GM19438 (cell line): Measurements from ENCODE around the gene SLC16A6.
"Not testable (repeated sequence)": the region's sequence is repeated elsewhere in the genome, so short reads cannot be mapped to it uniquely, and the experiment has no call there.

Experiments used
- ATAC-seq: cut with Tn5 transposase; IDR thresholded peaks from one replicate; pipeline ENCODE4 v1.9.1; 2021; ENCODE audit warnings: low read depth; ENCODE audit not compliant: unreplicated experiment

SLC16A6 gene

DNA sequence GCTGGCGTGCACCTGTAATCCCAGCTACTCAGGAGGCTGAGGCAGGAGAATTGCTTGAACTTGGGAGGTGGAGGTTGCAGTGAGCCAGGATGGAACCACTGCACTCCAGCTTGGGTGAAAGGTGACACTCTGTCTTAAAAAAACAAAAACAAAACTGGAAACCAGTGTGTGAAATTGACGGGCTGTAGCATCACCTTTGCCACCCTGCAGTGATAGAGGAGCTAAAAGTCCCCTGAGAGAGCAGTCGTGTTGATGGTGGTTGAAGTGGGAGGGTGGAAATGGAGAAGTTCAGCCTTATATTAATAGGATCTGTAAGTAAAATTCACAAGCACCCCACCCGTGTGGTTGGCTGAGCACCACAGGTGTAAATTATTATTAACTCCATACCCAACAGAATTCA lies 65.9 kb downstream of the SLC16A6 start:
- not testable (repeated sequence) for ATAC-seq

DNA sequence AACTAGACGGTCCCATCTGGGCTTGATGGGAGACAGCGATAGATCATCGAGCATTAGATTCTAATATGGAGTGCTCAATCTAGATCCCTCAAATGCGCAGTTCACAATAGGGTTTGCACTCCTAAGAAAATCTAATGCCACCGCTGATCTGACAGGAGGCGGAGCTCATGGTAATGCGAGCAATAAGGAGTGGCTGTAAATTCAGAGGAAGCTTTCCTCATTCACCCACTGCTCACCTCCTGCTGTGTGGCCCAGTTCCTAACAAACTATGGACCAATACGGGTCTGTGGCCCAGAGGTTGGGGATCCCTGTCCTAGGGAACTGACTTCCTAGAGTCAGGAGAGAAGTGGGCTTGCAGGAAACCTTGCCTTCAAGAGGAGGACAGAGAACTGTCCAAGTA lies 68.3 kb downstream of the SLC16A6 start:
- ATAC-seq = no peak

- no peak for ATAC-seq
Measured at GRCh38 chr17:68221786-68222185, 69.1 kb downstream of the SLC16A6 start.

DNA sequence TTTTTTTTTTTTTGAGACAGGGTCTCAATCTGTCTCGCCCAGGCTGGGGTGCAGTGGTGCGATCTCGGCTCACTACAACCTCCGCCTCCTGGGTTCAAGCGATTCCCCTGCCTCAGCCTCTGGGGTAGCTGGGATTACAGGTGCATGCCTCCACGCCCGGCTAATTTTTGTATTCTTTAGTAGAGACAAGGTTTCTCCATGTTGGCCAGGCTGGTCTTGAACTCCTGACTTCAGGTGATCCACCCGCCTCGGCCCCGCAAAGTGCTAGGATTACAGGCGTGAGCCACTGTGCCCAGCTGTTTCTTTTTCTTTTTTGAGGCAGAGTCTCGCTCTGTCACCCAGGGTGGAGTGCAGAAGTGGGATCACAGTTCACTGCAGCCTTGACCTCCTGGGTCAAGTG lies 70.1 kb downstream of the SLC16A6 start:
- ATAC-seq = not testable (repeated sequence)

DNA sequence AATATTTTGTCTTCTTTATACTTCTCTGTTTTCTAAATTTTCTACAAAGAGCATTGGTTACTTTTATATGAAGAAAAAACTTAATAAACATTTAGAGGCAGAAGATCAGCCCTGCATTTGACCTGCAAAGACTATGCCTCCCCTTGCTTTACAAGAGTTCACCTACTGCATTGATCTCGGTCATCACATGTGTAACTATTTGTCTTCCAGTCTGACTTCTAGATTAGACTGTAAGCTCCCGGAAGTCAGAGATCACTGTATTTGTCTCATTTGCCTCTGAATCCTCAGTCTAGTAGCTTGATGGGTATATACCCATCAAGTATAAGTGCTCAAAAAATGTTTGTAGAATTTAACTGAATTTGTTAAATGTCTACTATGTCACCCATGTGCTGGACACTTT lies 70.7 kb downstream of the SLC16A6 start:
- not testable (repeated sequence) for ATAC-seq

GRCh38 chr17:68219429-68219828 lies 71.5 kb downstream of the SLC16A6 start:
- not testable (repeated sequence) for ATAC-seq
